ENCODE results near the gene TOM1L2. TPM values are rescaled to one million over a fixed set of nuclear protein-coding genes. Genes with fewer than 3 reads are reported as not detected.
A peak's percentile ranks its signal among the peaks of the same experiment; 100 is the strongest.

TOM1L2 gene
- total RNA-seq, 1 donor from 2014 or later: 78.3 TPM

DNA sequence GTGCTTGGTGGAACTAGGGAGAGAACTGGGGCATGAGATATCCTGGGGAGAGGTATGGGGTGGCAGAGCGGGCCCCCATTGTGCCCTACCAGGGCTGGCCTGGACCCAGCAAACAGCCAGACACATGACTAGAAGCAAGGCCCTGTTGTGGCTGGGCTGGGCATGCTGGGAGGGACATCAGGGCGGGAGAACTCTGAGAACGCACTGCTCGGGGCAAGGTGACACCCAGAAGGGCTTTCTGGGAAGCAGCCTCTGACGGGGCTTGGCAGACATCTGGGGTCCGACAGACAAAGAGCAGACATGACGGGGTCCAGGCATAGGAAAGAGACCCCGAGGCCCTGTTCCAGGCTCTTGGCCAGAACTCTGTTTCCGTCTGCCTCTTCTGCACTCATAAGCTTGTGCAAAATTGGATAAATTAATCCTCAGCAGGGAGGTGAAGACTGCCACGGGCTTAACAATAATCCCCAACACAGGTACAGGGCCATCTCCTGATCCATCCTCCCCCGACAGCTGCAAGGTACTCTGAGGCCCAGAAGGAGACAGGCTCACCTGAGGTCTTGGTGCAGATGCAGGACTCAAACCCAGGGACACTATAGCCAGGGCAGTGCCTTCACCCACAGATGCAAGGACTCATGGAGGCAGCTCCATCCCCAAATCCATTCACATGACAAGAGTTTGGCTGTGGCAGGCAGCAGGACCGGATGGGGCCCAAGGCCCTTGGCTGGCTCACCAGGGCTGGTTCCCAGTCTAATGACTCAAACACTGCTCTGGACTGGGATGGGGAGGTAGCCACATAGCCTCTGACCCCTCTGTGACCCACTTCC lies 140.8 kb downstream of the TOM1L2 start:
- ATAC-seq: no peak

DNA sequence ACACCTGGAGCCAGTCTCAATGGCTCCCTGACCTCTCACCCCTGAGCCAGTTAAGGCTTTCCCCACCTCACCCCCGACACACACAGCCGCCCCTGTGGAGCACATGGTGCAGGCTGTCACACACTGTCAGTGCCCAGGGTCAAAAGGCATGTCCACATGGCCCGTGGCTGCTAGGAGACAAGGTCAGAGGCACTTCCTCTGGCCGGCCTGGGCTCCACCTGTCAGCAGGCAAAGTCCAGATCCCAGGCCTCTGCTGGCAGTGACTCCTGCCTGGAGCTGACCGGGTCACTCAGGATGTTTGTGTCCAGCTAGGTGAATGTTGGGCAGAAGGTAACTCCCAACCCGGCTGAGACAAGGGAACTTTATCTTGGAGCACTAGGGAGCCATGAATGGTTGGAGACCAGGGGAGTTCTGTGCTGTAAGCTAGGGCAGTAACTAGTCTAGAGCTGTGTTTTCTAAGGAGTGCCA lies 141.4 kb downstream of the TOM1L2 start:
- ATAC-seq: no peak

DNA sequence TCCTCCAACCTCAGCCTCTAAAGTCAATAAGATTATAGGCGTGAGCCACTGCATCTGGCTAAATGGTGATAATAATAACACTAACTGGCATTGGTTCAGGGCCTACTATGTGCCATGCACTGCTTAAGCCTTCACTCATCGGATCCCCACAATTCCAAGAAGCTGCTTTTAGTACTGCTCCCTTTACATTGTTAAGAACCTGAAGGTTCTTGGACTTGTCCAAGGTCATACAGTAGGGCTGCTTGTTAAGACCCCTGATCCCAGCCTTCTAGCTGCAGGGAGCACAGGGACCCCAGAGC lies 142.0 kb downstream of the TOM1L2 start:
- no peak for ATAC-seq

DNA sequence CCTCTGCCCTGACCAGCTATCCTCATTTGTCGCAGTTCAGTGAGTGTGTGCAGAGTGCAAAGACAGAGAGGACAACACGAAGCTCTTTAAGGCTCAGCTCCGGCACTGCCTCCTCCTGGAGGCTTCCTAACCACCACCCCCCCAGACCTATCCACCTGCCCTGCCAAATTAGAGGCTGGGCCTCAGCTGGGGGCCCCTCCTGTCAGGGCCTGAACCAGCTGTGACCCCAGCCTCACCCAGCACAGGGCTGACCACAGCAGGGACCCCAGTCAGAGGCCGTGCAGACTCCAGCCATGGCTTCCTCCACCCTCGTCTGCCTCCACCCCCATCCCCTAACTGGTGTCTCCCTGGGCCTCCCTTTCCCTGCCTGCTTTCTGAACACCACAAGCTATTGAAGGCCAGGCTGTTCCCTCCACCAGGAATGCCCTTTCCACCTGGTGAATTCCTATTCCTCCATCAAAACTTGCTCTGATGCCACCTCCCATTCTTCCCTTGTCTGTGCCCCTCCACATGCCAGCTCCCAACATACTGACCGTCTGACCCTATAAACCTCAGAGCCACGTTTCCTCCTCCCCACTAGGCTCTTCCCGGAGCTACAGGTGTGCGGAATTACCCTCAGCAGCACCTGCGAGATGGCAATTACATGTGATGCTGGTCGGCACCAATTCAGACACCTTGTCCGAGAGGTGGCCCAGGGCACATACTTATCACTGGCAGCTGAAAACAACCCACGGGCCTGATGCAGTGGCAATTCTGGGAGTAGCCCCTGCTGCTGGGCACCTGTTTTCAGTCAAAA lies 144.2 kb downstream of the TOM1L2 start:
- ATAC-seq: no peak

DNA sequence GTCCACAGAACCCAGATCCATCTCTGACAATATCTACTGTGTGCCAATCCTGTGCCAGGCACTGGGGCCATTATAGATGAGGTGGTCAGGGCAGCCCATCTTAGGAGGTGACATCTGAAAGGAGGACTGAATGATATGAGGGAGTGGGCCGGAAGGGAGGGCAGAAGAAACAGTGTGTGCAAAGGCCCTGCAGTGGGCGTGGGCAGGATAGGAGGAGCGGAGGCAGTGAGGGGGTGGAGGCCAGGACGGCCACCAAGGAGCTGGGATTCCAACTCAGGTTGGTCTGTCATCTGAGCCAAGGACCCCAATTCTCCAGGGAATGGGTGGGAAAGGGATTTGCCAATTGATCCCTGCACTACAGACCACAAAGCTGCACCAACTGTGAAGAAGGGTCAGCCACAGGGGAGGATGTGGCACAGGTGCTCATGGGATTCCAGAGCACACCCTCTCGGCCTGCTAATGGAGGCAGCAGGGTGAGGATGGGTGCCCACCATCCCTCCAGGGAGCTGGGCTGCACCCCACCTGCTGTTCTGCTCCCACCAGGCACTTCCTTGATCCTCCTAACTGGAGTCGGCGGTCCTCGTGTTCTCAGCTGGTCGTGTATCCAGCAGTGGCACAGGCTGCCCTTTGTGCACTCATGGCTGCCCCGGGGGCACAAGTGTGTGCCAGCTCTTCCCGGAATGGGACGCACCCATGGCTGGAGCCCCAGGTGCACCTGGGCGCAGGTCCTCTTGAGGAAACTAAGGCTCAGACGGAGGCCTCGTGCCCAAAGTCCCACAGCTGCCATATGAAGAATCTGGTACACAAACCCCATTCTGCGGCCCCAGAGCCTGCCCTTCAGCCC lies 145.0 kb downstream of the TOM1L2 start:
- ATAC-seq: no peak

DNA sequence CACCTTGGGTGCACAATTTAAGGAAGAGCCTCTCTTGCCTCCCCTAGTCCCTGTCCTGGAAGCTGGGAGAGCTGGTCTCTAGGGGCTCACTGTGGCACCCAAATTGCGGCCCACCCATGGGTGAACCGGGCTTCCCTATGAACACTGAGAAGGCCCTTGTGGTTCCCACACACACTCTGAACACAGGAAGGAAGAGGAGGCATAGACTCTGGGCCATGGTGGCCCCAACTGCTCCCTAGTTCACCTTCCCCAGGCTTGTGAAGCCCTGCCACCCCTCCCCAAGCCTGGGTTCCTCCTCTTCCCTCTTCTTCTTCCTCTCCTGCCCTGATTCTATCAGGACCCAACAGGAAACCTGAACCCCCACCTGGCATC lies 145.9 kb downstream of the TOM1L2 start:
- no peak for ATAC-seq

DNA sequence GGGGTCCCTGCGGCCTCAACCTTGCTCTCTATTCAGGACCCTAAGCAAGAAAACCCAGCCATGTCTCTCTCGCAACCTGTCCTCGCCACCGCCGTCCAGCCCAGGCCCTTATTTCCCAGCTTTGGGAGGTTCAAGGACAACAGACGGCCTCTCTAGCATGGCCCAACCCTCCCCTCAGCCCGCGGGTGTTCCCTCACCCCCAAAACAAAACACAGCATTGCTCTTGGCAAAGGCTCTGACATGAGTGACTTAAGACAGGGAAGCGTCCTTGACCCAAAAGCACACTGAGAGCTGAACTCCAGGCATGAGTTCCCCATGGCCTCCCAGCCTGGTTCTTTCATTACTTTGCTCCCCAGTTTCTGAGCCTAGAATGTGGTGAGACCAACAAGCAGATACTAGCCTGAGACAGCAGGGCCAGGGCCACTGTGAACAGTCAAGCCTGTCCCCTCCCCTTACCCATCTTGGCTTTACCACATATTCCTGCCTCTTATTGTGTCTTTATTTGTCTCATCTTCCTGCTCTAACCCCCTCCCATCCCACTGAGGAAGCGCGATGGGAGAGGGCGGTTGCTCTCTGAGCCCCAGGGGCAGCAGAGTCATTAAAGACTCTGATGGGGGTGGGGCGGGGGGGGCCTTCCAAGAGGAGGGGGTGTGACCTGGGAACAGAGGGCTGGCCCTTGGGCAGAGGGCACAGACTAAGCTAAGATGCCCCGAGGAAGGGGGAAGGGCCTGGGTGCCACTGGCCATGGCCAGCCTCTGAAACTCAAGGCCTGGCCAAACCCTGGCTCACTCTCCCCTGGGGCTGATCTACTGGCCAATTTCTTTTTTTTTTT lies 147.2 kb downstream of the TOM1L2 start:
- ATAC-seq: no peak

DNA sequence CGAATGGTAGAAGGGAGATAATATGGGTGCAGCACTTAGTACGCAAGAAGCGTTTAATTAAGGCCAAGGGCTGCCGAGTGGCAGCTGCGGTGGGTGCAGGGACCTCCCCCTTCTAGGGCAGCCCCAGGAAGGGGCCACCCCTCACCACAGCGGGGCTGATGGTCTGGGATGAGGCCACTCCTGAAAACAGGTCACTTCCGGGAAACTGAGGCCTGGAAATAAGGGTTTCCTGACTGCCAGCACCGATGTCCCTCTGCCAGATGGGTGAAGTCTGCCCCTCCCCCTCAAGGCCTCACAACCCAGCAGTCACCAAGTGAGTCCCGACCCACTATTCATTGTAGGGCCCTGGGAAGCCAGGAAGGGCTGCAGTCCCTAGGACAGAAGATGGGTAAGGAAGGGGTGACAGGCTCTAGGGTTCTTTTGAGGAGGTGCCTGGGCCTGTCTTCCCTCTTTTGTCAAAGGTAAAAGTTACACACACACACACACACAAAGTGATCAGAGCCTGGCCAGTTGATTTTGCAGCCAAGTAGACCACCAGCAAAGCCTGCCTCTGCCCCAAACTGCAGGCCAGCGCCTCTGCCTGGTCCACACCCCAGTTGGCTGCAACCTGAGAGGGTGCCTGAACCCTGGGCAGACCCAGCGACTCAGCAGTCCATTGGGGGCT lies 147.9 kb downstream of the TOM1L2 start:
- ATAC-seq: no peak

DNA sequence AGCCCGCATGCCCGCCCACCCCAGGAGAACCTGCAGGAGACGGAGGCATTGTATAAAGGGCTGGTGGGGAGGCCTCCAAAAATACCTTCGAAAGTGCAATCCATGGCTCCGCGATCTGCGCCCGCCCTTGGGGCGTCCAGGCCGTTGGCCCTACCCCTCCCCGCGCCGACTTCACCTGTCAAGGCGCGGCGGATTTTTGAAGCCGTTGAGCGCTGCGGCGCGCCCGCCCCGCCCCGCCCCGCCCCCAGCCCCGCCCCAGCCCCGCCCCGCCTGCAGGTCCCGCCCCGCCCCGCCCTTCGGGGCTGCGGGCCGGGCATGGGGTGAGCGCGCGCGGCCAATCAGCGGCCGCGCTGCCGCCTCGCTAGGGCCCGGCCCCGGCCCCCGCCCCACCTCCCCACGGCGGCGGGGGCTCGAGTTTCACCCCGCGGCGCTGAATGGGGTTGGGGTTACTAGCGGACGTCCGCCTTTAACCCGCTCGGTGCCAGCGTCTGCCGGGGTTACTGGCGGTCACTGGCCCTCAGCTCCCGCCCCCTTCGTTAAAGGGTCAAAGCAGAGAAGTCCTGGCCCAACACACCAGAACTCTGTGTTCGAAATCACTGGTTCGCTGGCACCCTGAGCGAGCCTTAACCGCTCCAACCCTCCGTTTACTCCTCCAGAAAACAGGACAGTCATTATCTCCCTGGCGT lies 148.6 kb downstream of the TOM1L2 start:
- ATAC-seq: peak; percentile 80

DNA sequence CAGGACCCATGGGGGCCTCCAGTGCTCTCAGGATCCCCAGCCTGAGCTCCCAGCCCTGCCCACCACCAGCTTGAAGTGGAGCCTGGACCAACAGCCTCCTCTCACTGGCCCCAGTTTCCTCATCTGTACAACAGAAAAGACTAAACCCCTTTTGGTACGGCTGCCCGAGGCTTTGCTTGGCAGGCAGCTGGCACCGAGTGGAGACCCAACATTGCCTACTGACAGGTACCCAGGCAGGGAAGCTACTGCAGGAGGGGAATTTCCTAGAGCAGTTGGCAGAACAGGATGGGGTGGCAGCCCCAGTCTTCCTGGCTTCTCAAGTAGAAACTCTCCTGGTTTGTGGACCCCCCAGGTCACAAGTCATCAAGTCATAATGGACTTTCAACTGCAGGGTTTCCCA lies 149.6 kb downstream of the TOM1L2 start:
- no peak for ATAC-seq

DNA sequence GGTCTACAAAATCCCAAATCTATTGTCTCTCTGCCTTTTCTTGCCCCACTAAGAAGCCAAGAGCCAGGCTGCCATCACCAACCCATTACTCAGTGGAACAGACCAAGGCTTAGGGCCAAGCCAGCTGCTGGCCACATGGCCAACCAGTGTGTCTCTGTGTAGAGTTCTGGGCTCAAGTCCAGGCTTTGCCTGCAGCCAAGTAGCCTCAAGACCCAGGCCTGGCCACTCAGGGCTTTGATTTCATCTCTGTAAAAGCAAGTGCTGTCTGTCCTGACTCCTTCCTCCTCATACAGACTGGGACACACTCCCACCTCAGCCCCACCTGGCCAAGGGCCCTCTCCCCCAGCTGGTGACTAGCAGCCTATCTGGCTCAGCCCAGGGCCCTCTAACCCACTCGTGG lies 150.0 kb downstream of the TOM1L2 start:
- ATAC-seq: no peak

DNA sequence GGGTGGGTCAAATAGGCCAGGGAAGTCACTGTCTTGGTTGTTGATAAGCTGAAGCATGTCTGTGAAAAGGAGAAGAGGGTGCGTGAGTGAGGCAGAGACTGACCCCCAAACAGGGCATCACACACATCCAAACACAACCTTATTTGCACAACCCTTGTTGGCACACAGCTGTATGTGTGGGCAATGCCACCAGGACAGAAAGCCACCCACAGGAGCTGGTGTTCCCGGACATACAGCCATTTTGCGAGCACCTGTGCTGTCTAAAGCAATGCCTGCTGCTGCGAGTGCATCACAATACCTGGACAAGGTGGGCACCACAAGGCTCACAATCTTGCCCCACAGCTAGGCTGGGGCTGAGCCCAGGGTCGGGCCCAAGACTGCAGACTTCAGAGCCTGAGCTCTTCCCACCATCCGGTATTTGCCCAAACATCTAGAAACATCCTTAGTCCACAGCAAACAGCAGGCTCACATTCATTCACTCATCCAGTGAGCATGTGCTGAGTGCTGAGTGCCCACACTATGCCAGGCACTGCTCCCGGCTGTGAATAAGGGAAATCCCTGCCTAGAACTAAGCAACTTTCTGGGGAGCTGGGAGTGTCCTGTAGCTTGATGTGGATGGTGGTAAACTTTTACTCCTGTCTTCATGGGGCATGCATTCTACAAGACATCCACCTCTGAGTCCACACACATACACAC lies 151.6 kb downstream of the TOM1L2 start:
- no peak for ATAC-seq

DNA sequence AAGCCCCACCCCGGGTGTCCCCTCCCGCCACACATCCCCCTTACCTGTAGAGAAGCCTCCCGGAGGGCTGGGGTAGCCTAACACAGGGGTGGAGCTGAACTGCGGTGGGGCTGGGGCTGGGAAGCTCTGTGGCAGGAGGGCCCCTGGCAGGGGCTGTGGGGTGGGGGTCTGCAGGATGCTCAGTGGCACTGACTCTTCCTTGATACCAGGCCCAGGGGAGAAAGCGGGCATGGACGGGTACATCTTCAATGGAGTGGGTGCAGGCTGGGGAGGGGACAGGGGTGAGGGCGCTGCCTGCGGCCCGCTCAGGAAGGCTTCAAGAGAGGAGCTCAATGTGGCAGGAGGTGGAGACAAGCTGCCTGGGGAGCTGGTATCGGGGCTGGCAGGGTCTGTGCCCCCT lies 152.2 kb downstream of the TOM1L2 start:
- no peak for ATAC-seq

DNA sequence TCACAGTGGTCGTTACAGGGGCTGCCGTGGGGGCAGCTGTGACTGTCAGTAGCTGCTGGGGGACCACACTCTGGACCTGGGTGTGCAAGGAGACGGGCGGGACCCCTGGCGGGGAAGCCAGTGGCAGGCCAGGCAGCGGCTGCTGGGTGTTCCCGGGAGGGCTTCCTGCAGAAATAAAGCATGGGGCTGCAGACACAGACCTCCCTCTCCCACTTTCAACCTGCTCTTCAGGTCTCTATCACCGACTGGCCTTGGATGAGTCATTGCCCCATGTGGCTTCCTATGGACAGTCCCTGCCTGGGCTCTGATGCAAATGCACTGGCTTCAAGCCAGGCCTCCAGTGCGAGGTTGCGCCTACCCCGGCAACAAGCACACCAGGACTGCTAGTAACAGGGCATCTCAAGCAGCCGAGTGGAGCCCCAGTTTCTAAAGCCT lies 152.6 kb downstream of the TOM1L2 start:
- peak; percentile 46 for ATAC-seq

DNA sequence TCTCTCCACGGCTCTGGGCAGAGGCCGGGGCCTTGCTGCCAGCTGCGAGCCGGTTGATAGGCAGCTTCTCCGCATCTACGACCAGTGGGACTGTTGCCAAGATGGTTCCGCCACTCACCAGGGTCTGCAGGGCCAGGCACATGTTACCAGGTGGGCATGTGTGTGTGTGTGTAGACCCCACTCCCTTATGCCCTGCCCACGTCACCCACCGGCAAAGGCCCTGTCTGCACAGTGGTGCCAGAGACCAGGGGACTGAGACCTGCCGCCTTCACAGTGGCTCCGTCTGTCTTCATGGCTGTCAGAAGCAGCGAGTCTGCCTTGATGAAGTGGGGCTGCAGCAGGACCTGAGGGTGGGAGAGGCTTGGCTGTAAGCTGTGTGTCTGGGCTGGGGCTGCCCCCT lies 153.1 kb downstream of the TOM1L2 start:
- no peak for ATAC-seq

DNA sequence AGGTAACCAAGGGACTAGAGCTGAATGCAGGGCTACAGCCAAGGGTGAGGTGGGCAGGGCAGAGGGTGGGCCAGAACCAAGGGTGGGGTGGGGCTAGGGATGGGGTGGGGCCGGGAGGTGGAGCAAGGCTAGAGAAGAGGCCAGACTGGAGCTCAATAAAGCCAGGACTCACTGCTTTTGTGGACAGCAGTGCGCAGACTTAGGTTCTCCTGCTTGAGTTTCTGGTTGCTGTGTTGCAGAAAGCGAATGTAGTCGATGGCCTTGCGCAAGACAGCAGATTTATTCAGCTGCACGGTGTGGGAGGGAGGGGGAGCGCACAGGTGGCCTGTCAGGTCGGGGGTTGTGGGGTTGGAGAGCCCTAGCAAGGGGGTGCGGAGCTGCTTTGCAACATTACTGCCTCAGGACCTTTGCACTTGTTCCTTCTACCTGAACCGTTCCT lies 154.1 kb downstream of the TOM1L2 start:
- peak; percentile 17 for ATAC-seq

DNA sequence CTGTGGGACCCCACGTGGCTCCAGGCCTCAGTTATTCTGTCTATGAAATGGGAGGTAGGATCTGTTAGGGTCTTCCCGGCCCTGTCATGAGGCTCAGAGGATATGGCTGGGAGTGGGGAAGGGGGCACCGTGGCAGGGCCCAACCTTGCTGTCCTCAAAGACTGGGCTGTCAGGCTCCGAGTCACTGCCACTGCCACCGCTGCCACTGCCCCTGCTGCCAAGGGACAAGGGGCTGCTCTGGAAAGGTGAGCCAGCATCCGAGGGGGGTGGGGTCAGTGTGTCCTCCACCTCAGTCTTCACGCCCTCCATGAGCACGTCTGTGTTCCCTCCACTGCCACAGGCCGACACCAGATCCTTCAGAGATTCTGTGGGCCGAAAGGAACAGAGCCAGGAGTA lies 154.7 kb downstream of the TOM1L2 start:
- no peak for ATAC-seq

DNA sequence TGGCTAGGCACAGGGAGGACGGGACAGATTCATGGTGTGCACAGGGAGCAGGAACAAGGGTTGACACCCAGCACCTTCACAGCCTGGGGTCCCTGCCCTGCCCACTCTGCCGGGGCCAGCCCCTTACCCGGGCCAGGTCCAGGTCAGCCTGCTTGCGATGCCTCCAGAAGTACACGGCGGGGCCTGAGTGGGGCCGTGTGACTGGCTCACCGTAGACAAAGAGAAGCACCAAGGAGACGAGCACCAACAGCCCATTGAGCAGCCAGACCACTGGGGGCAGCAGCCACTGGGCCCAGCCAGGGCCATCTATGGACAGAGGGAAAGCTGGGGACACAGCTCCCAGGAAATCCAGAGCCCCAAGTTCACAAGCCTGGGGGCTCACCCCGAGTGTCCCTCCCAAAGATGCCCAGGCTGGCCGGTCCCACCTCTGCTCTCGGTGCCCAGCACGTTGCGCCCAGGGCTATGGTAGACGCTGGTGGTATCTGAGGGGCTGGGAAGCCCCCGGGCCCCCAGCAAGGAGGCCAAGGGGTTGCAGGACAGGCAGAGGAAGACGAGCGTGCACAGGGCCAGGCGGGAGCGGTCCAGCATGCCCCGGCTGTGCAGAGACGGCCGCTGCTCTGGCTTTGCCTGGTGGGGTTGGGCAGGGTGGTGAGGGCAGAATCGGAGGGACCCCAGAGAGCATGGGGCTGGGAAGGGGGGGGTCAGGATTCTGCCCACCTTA lies 155.2 kb downstream of the TOM1L2 start:
- no peak for ATAC-seq

DNA sequence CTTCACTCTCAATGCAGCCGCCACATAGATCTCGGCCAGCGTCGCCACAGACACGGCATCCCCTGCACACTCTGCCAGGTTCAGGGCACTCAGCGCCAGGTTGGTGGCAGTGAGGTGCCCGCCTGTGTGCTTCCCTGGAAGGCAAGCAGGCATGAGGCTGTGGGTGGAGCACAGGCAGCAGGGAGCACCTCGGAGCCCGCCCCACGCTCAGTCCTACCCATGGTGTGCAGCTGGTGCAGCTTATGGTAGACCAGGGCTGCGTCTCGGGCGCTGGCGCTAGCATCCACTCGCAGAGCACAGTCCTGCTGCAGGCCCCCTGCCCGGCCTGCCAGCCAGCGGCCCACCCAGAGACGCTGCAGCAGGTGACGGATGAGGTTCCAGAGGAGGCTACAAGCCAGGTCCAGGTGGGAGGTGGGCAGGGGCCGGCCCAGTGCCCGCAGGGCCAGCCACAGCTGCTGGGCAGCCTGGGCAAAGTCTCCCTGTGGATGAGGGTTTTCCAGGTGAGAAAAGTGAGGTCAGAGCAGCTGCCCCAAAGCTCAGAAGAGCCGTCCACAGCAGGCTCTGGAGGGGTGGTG lies 155.9 kb downstream of the TOM1L2 start:
- ATAC-seq: no peak

Measured in esophagus mucosa (tissue), 1 donor.